Measurements from ENCODE around the gene NR2C2. TPM values are rescaled to one million over a fixed set of nuclear protein-coding genes. Genes with fewer than 3 reads are reported as not detected.

NR2C2 gene
- total and polyA plus RNA-seq, 9 of the 15 experiments (the other 6 are each of a cell fraction or from before 2014, with no cell fraction given) = 6.1 to 33.0 (median 14.6) TPM

GRCh38 chr3:15055019-15055557 lies 107.7 kb downstream of the NR2C2 start (continued):
- 0 out of 2 replicates have a peak, but pooled peaks have one; percentile 17 for TF ChIP-seq CHAMP1 (IDR thresholded peaks at IDR 0.05)

DNA sequence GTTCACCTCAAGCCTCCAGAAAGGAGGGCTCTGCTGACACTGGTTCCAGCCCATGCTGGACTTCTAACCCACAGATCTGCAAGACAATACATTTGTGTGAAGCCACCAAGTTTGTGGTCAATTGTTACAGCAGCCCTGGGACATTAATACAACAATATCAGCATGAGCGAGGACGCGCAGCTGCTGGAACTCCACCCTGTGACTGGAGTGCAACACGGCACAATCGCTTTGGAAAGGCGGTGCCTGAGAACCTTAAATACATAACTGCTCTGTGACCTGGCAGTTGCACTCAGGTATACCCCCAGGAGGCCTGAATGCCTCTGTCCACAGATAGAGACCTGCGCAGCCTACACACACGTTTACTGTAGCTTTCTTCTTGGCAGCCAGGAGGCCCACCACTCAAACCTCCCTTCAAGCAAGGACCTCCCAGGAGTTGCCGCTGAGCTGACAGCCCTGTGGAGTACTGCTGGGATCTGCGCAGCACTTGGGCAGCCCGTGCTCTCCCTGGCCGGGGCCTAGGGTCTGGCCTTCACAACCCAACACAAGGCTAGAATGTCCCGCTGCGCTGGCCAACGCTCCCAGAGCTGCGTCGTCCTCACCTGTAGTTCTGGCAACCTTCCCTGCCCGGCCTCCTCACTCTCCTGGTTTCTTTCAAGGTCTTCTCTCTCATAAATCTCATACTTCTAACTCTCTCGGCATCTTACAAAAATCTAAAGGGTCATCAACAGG lies 109.5 kb downstream of the NR2C2 start:
- 92% methylated on average over 19 of the region's 19 CpGs for WGBS (ENCODE audit: insufficient coverage, low coverage, missing lambda C conversion rate)
- H3K36me3 ChIP-seq (ENCODE audit: control insufficient read depth, insufficient read depth, low read length) = peaks cover 83% of the 10 kb centered on the region
- no peak overlapping the region for H3K27ac ChIP-seq (ENCODE audit: extremely low read depth, low read depth, low read length)
- ChIA-PET CTCF (ENCODE audit: low intra/inter-chr PET ratio) (no interaction called here), POLR2A (interaction anchor here (0.6 kb wide), 1 partner anchor 56 kb away, joined by 3 read pairs; no protein-coding TSS in a partner anchor)
- no peak overlapping the region for H2AFZ ChIP-seq (ENCODE audit: low read depth, low read length)
- peaks cover 21% of the 10 kb centered on the region for H4K20me1 ChIP-seq (replicated peaks; ENCODE audit: control insufficient read depth, insufficient read depth, low read length)
- no TSS peak for BruUV-seq (replicated peaks)
- H3K4me1 ChIP-seq (replicated peaks in 1 of 2; ENCODE audit: control insufficient read depth in 2 of 2, insufficient read depth in 2 of 2, low read length in 2 of 2) = peaks cover 36 to 38% of the 10 kb centered on the region in 2 experiments
- H3K9me1 ChIP-seq (ENCODE audit: control insufficient read depth, insufficient read depth, low read length) = peaks cover 18% of the 10 kb centered on the region
- peaks cover 88% of the 10 kb centered on the region for H3K79me2 ChIP-seq (ENCODE audit: control insufficient read depth, insufficient read depth, low read length)
- no peak overlapping the region for H3K4me2 ChIP-seq (ENCODE audit: insufficient read depth, low read length)
- H3K4me3 ChIP-seq = no peak overlapping the region
- H3K27me3 ChIP-seq (ENCODE audit: control insufficient read depth in 2 of 2, insufficient read depth in 2 of 2, low read length in 2 of 2) = no peaks in the 10 kb centered on the region
- H3K9ac ChIP-seq (ENCODE audit: insufficient read depth in 1 of 2, low read depth in 2 of 2, low read length in 2 of 2) = peak overlapping the region in 1 of 2 experiments; percentile 46; a peak in 2 of 4 replicates
- ATAC-seq (no peak), DNase-seq (ENCODE audit: extremely low read depth in 1 of 4, low spot score in 3 of 4) (no peak), FAIRE-seq (no peak)
- H3K9me3 ChIP-seq (replicated peaks; ENCODE audit: control insufficient read depth, insufficient read depth, low read depth, low read length) = no peaks in the 10 kb centered on the region; the same call in 1 of the 2 replicates
- in situ Hi-C loops (cut with MboI) (no loop called here), intact Hi-C loops (cut with micrococcal nuclease) (no loop called here)
- TF ChIP-seq ZNF408 (CRISPR knock-in tag; IDR thresholded peaks at IDR 0.05; ENCODE audit: low read depth) (no peak), OTX1 (CRISPR knock-in tag; IDR thresholded peaks at IDR 0.05) (no peak), CBX8 (IDR thresholded peaks at IDR 0.05; ENCODE audit: borderline replicate concordance, extremely low read depth, low read depth, low read length, poor library complexity, severe bottlenecking) (no peak), RBFOX2 (IDR thresholded peaks at IDR 0.05; ENCODE audit: low read depth, low read length) (peak; percentile 44; the same call in 1 of the 2 replicates), ZNF146 (CRISPR knock-in tag; IDR thresholded peaks at IDR 0.05; ENCODE audit: unreplicated experiment) (peak; percentile 2), TGIF2 (CRISPR knock-in tag; IDR thresholded peaks at IDR 0.05) (no peak)
- TF ChIP-seq, protein P1, sequence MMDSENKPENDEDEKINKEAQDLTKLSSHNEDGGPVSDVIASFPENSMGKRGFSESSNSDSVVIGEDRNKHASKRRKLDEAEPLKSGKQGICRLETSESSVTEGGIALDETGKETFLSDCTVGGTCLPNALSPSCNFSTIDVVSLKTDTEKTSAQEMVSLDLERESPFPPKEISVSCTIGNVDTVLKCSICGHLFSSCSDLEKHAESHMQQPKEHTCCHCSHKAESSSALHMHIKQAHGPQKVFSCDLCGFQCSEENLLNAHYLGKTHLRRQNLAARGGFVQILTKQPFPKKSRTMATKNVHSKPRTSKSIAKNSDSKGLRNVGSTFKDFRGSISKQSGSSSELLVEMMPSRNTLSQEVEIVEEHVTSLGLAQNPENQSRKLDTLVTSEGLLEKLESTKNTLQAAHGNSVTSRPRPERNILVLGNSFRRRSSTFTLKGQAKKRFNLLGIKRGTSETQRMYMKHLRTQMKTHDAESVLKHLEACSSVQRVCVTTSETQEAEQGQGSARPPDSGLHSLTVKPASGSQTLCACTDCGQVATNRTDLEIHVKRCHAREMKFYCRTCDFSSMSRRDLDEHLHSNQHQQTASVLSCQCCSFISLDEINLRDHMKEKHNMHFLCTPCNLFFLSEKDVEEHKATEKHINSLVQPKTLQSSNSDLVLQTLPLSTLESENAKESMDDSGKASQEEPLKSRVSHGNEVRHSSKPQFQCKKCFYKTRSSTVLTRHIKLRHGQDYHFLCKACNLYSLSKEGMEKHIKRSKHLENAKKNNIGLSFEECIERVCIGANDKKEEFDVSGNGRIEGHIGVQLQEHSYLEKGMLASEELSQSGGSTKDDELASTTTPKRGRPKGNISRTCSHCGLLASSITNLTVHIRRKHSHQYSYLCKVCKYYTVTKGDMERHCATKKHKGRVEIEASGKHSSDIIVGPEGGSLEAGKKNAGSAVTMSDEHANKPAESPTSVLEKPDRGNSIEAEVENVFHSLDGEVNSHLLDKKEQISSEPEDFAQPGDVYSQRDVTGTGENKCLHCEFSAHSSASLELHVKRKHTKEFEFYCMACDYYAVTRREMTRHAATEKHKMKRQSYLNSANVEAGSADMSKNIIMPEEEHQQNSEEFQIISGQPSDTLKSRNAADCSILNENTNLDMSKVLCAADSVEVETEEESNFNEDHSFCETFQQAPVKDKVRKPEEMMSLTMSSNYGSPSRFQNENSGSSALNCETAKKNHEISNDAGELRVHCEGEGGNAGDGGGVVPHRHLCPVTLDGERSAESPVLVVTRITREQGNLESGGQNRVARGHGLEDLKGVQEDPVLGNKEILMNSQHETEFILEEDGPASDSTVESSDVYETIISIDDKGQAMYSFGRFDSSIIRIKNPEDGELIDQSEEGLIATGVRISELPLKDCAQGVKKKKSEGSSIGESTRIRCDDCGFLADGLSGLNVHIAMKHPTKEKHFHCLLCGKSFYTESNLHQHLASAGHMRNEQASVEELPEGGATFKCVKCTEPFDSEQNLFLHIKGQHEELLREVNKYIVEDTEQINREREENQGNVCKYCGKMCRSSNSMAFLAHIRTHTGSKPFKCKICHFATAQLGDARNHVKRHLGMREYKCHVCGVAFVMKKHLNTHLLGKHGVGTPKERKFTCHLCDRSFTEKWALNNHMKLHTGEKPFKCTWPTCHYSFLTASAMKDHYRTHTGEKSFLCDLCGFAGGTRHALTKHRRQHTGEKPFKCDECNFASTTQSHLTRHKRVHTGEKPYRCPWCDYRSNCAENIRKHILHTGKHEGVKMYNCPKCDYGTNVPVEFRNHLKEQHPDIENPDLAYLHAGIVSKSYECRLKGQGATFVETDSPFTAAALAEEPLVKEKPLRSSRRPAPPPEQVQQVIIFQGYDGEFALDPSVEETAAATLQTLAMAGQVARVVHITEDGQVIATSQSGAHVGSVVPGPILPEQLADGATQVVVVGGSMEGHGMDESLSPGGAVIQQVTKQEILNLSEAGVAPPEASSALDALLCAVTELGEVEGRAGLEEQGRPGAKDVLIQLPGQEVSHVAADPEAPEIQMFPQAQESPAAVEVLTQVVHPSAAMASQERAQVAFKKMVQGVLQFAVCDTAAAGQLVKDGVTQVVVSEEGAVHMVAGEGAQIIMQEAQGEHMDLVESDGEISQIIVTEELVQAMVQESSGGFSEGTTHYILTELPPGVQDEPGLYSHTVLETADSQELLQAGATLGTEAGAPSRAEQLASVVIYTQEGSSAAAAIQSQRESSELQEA (IDR thresholded peaks at IDR 0.05; ENCODE audit: low read depth) = no peak
